IPS-20b (cell line): ENCODE measurements around the gene IPCEF1.

ENCODE experiments used
- H3K27ac ChIP-seq: one replicate; pipeline ENCODE4 v1.5.1; 2013; ENCODE audit warnings: low read length
- H3K27me3 ChIP-seq: 2 replicates; pipeline ENCODE4 v1.6.1; 2013; ENCODE audit warnings: mild to moderate bottlenecking, low read length, inconsistent platforms; ENCODE audit not compliant: insufficient read depth
- H3K36me3 ChIP-seq: 2 replicates; pipeline ENCODE4 v1.6.1; 2013; ENCODE audit warnings: low read depth, mild to moderate bottlenecking, inconsistent platforms, low read length, moderate library complexity; ENCODE audit not compliant: insufficient read depth
- H3K4me1 ChIP-seq: 2 replicates; pipeline ENCODE4 v1.6.1; 2013; ENCODE audit warnings: mild to moderate bottlenecking, control low read depth, inconsistent platforms, low read length, moderate library complexity; ENCODE audit not compliant: insufficient read depth
- H3K4me3 ChIP-seq: 2 replicates; pipeline ENCODE4 v1.5.1; 2013; ENCODE audit warnings: mild to moderate bottlenecking, low read length, inconsistent platforms
- H3K9ac ChIP-seq: 2 replicates; pipeline ENCODE4 v1.6.1; 2013; ENCODE audit warnings: low read depth, mild to moderate bottlenecking, inconsistent platforms, low read length, moderate library complexity
- H3K9me3 ChIP-seq: 2 replicates; pipeline ENCODE4 v1.6.1; 2013; ENCODE audit warnings: mild to moderate bottlenecking, low read depth, low read length, inconsistent platforms; ENCODE audit not compliant: insufficient read depth

IPCEF1 gene

GRCh38 chr6:154239392-154239791 lies 117.2 kb downstream of the IPCEF1 start:
- no peaks in the 10 kb centered on the region for H3K9me3 ChIP-seq
- peaks cover 10% of the 10 kb centered on the region; the same call in 1 of the 2 replicates for H3K4me1 ChIP-seq

GRCh38 chr6:154238831-154239230 lies 117.8 kb downstream of the IPCEF1 start:
- Histone ChIP-seq H3K9me3 (no peaks in the 10 kb centered on the region), H3K9ac (no peak overlapping the region), H3K4me1 (peaks cover 4% of the 10 kb centered on the region; the same call in 1 of the 2 replicates), H3K27me3 (no peaks in the 10 kb centered on the region), H3K4me3 (no peak overlapping the region), H3K27ac (no peak overlapping the region), H3K36me3 (no peaks in the 10 kb centered on the region)

More at GRCh38 chr6:154239392-154239791, 117.2 kb downstream of the IPCEF1 start:
- H3K9ac ChIP-seq: no peak overlapping the region
- no peaks in the 10 kb centered on the region for H3K36me3 ChIP-seq
- no peak overlapping the region for H3K4me3 ChIP-seq
- no peaks in the 10 kb centered on the region for H3K27me3 ChIP-seq
- no peak overlapping the region for H3K27ac ChIP-seq

- H3K4me1 ChIP-seq: peaks cover 3% of the 10 kb centered on the region; the same call in 1 of the 2 replicates
- H3K9me3 ChIP-seq: no peaks in the 10 kb centered on the region
- no peak overlapping the region for H3K9ac ChIP-seq
- H3K27me3 ChIP-seq: no peaks in the 10 kb centered on the region
- H3K36me3 ChIP-seq: no peaks in the 10 kb centered on the region
- H3K27ac ChIP-seq: no peak overlapping the region
- H3K4me3 ChIP-seq: no peak overlapping the region
Observed at GRCh38 chr6:154236646-154237301, 119.8 kb downstream of the IPCEF1 start.

GRCh38 chr6:154234019-154234772 lies 122.4 kb downstream of the IPCEF1 start:
- no peak overlapping the region for H3K4me3 ChIP-seq
- no peak overlapping the region for H3K9ac ChIP-seq
- H3K27me3 ChIP-seq: no peaks in the 10 kb centered on the region
- H3K36me3 ChIP-seq: no peaks in the 10 kb centered on the region
- no peaks in the 10 kb centered on the region for H3K9me3 ChIP-seq
- H3K4me1 ChIP-seq: no peaks in the 10 kb centered on the region
- H3K27ac ChIP-seq: no peak overlapping the region

- no peak overlapping the region for H3K4me3 ChIP-seq
- no peaks in the 10 kb centered on the region for H3K27me3 ChIP-seq
- no peaks in the 10 kb centered on the region for H3K4me1 ChIP-seq
- no peak overlapping the region for H3K27ac ChIP-seq
- no peak overlapping the region for H3K9ac ChIP-seq
- H3K9me3 ChIP-seq: no peaks in the 10 kb centered on the region
- H3K36me3 ChIP-seq: no peaks in the 10 kb centered on the region
Observed at GRCh38 chr6:154233383-154233782, 123.2 kb downstream of the IPCEF1 start.

GRCh38 chr6:154232013-154232910 lies 124.3 kb downstream of the IPCEF1 start:
- Histone ChIP-seq H3K9me3 (no peaks in the 10 kb centered on the region), H3K27me3 (no peaks in the 10 kb centered on the region), H3K9ac (no peak overlapping the region), H3K4me1 (no peaks in the 10 kb centered on the region), H3K27ac (no peak overlapping the region), H3K4me3 (no peak overlapping the region), H3K36me3 (no peaks in the 10 kb centered on the region)

- Histone ChIP-seq H3K36me3 (no peaks in the 10 kb centered on the region), H3K9ac (no peak overlapping the region), H3K4me1 (no peaks in the 10 kb centered on the region), H3K4me3 (no peak overlapping the region), H3K27me3 (no peaks in the 10 kb centered on the region), H3K27ac (no peak overlapping the region), H3K9me3 (no peaks in the 10 kb centered on the region)
Observed at GRCh38 chr6:154230910-154231595, 125.5 kb downstream of the IPCEF1 start.

- no peak overlapping the region for H3K4me3 ChIP-seq
- no peaks in the 10 kb centered on the region for H3K36me3 ChIP-seq
Observed at GRCh38 chr6:154230393-154230792, 126.2 kb downstream of the IPCEF1 start.

GRCh38 chr6:154229786-154230185 lies 126.8 kb downstream of the IPCEF1 start:
- no peaks in the 10 kb centered on the region for H3K9me3 ChIP-seq
- no peak overlapping the region for H3K27ac ChIP-seq
- H3K27me3 ChIP-seq: no peaks in the 10 kb centered on the region
- no peak overlapping the region for H3K4me3 ChIP-seq
- H3K36me3 ChIP-seq: no peaks in the 10 kb centered on the region
- H3K4me1 ChIP-seq: no peaks in the 10 kb centered on the region
- H3K9ac ChIP-seq: no peak overlapping the region

More at GRCh38 chr6:154230393-154230792, 126.2 kb downstream of the IPCEF1 start:
- Histone ChIP-seq H3K9ac (no peak overlapping the region), H3K4me1 (no peaks in the 10 kb centered on the region), H3K27ac (no peak overlapping the region), H3K9me3 (no peaks in the 10 kb centered on the region), H3K27me3 (no peaks in the 10 kb centered on the region)

GRCh38 chr6:154228521-154228905 lies 128.1 kb downstream of the IPCEF1 start:
- H3K36me3 ChIP-seq: no peaks in the 10 kb centered on the region
- H3K4me1 ChIP-seq: no peaks in the 10 kb centered on the region
- no peak overlapping the region for H3K4me3 ChIP-seq
- no peak overlapping the region for H3K27ac ChIP-seq
- H3K27me3 ChIP-seq: no peaks in the 10 kb centered on the region
- no peak overlapping the region for H3K9ac ChIP-seq
- H3K9me3 ChIP-seq: no peaks in the 10 kb centered on the region

- no peak overlapping the region for H3K4me3 ChIP-seq
- no peaks in the 10 kb centered on the region for H3K27me3 ChIP-seq
- H3K27ac ChIP-seq: no peak overlapping the region
- H3K9me3 ChIP-seq: no peaks in the 10 kb centered on the region
- H3K36me3 ChIP-seq: no peaks in the 10 kb centered on the region
- H3K9ac ChIP-seq: no peak overlapping the region
- H3K4me1 ChIP-seq: no peaks in the 10 kb centered on the region
Observed at GRCh38 chr6:154227862-154228520, 128.6 kb downstream of the IPCEF1 start.
